Stimulated activated CD4-positive, alpha-beta T cell treated with anti-CD3 and anti-CD28 coated beads, Interleukin-12 subunit alpha, Interleukin-12 subunit beta, amount 100 ng/mL, for 24 hours (primary cell): ENCODE results near the gene NR1D1.
A peak's percentile ranks its signal among the peaks of the same experiment; 100 is the strongest.

Experiments used
- DNase-seq, 2 experiments: peaks; one replicate each; pipeline ENCODE4 v3.0.0-alpha.2; 2020; ENCODE audit warnings: low read depth in 2 of 2

The NR1D1 gene

DNA sequence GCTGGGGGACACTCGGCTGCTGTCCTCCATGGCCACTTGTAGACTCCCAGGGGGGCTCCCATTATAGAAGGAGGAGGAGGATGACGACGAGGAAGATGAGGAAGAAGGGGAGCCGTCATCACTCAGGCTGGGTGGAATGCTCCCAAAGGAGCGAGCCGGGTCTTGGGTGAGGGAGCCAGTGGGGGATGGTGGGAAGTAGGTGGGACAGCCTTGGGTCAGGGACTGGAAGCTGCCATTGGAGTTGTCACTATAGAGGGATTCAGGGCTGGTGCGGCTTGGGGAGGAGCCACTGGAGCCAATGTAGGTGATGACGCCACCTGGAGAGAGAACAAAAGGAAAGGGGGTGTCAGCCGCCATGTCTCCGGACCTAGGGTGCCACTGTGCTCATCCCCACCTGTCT is 3.3 kb downstream of the NR1D1 start:
- no peak for DNase-seq

DNA sequence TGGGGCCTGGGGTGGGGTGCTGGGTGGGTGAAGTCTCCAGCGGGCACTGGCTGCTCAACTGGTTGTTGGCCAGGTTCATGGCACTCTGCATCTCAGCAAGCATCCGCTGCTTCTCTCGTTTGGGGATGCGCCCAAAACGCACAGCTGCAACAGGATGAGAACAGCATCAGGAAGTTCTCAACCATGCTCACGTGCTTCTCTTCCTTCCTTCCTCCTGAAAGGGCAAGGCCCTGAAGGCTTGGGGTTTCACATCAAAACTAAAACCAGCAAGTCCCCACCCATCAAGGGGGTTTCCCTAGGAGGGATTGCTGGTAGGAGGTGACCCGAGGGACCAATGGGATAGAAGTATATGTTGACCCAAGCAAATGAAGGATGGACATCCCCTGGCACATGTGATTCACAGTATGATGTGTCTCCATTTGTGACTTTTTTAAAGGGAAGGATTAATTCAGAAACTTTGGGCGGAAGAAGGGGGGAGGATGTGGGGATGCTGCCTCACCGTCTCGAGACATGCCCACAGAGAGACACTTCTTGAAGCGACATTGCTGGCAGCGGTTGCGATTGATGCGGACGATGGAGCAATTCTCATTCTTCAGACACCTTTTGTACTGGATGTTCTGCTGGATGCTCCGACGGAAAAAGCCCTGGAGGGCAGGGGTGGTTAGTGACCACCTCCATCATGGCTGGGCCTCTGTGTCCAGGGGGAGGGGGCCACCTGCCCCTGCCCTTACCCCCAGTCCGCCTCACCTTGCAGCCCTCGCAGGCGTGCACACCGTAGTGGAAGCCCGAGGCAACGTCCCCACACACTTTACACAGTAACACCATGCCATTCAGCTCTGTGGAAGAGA is 4.2 kb downstream of the NR1D1 start:
- peak; percentile 63 to 73 for DNase-seq

DNA sequence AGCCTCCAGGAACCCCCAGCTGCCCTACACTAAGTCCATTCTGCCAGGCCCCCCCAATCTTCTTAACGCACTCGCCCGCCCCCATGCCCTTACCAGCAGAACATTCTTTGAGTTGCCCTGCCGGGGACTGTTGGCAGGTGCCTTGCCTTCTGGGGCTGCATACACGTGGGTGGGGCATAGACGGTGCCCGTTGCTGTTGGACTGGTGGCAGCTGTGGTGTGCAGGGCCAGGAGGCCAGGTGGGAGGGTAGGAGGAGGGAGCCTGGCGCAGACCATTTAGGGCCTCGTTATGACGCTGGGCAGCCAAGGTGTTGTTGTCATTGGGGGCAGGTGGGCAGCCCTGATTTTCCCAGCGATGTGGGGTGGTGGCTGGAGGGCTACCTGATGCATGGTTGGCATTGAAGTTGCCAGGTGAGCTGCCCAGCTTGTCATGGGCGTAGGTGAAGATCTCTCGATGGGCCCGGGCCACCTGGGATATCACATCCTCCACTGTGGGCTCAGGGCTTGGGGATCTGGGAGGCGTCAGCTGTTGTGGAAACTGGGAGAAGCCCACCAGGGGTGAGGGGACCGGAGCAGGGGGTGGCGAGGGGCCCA is 4.9 kb downstream of the NR1D1 start:
- DNase-seq = no peak

DNA sequence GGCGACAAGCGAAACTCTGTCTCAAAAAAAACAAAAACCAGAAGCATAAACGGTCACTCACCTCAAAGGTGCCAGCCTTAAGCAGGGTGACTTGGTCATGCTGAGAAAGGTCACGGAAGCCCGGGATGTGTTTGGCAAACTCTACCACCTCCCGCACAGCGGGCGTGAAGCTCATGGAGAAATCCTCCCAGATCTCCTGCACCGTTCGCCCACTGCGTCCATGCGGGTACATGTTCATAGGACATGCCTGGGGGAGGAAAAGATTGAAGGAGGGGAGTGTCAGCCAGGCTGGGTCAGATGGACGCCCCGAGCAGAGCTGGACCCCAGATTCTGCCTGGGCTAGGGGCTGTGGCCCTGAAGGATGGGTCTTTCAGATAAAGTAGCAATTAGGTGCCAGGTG is 5.5 kb downstream of the NR1D1 start:
- no peak for DNase-seq

DNA sequence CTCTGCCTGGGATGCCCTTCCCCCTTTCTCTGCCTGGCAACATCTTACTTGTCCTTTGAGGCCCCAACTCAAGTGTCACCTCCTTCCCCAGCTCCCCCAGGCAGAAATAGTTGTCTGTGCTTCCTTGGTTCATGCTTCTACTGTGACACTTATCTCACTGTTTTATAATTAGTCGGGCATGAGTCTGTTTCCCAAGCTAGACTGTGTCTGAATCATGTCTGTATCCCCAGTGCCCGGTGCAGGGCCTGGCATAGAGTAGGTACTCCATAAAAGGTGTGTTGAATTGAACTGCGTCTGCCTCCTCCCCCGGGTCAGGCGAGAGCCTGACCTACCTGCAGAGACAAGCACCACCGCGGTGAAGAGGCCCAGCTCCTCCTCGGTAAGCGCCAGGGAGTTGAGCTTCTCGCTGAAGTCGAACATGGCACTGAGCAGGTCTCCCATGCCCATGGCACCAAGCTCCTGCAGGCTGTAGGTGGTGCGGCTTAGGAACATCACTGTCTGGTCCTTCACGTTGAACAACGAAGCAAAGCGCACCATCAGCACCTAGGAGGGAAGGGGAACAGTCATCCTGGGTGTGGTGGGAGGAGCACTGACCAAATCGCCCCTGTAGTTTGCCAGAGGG is 6.7 kb downstream of the NR1D1 start:
- no peak for DNase-seq

DNA sequence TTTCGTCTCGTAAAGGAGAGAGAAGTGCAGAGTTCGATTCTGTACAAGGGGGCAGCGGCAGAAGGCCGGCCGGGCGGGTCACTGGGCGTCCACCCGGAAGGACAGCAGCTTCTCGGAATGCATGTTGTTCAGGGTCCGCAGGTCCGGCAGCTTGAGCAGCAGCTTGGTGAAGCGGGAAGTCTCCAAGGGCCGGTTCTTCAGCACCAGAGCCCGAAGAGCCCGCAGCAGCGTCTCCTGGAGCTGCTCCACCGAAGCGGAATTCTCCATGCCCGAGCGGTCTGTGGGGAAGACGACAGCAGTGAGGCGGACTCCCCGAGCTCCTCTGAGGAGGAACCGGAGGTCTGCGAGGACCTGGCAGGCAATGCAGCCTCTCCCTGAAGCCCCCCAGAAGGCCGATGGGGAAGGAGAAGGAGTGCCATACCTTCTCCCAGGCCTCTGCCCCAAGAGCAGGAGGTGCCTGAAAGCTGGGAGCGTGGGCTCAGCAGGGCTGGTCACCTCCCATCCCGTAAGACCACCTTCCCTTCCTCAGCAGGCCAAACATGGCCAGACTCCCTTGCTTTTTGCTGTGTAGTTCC is 7.3 kb downstream of the NR1D1 start:
- DNase-seq = no peak

DNA sequence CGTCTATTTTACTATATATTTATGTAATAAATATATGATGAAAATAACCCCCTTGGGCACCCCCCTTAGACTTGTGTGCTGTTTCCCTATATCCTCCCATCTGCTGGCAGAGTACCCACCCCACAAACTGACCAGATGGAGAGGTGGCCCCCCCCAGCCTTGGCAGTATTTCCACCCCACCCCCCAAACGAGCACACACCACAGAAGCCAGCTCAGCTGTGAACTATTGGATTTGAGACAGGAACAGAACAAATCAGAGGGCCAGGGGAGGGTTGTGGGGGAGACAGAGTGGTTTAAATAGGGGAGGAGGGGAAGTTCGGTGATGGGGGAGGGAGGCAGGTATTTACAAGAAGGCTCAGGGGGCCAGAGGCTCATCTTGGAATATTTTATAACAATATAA is 7.8 kb downstream of the NR1D1 start:
- DNase-seq = no peak

DNA sequence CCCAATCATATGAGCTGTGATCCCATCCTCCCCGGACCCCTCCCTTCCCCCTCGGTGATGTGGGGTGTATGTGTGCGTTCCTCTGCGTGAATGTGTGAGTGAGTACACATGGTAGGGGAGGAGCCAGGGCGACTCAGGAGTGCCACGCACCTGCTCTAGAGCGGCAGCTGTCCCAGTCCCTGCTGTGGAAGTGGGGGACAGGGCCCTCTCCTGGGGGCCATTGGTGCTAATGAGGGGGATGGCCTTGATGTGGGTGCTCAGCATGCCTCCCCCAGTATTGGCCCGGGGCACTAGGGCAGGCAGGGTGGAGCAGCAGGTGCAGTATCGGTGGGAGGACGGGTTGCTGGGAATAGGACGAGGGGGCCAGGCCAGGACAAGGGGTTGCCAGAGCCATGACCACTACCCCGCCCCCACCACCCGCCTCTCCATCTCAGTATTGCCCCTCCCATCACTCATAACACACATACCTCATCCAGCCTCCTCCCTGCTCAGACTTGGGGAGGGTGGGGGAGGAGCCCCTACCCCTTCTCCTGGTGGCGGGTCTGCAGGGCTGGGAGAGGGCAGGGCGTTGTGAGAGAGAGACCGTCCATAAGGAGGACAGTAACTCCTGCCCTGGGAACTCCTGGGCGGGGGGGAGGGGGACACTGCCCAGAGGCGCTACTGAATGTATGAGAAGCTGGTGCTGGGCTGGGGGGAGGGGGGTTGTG is 8.5 kb downstream of the NR1D1 start:
- no peak for DNase-seq

DNA sequence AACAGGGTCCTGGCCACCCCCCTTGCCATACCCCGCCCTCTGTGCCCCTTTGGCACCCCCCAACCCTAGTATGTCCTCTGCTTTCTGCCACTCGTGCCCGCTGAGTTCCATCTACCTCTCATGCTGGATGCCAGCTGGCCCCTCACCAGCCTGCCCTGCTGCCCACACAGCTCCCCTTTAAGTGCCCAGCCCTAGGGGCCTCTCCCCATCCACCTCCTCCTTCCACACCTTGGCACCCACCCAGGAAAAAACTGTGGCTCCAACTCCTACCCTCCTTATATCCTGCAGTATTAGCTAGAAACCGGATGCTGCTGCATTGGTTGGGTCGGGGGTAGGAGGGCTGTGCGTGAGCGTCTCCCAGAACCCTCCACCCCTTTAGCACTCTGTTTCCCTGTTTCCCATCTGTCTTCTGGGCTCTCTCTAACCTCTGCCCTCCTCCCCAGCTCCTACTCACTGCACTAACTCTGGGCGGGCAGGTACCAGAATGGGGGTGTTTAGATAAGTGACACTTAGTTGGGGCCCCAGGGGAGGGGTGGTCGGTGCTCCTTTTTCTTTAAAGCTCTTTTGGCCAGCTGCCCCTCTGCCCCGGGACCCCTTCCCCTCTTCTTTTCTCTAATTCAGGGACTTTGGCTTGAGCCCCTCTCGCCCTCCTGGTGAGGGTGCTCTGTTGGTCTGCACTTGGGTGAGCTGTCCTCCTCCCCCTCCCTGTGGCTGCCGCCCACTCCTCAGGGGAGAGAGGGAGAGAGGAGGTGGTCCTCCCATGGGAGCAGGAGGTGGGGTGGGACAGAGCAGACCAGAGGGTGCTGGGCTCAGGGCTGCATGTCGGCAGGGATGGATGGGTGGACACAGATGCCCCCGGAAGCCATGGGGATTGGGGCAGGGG is 9.9 kb downstream of the NR1D1 start:
- DNase-seq = no peak

DNA sequence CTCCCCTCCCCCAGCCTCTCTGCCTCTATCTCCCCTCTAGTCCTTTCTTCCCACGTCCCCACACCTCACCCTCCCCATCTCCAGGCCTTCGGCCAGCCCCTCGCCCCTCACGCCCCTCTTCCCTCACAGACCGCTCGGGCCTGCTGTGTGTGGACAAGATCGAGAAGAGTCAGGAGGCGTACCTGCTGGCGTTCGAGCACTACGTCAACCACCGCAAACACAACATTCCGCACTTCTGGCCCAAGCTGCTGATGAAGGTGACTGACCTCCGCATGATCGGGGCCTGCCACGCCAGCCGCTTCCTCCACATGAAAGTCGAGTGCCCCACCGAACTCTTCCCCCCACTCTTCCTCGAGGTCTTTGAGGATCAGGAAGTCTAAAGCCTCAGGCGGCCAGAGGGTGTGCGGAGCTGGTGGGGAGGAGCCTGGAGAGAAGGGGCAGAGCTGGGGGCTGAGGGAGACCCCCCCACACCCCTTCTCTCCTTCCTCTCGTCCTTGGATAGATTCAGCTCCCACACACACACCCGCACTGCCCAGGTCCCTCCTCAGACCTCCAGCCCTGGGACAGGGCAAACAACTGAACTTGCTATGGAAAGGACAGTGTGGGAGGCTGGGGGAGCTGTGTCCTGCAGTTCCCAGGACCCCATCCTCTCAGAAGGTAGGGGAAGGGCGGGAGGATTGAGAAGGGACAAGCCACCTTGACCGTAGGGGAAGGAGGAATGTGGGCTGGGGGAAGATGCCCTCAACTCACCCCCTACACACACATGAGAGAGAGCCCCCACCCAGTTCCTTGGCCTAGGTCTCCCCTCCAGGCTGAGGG is 11.1 kb downstream of the NR1D1 start:
- no peak for DNase-seq

DNA sequence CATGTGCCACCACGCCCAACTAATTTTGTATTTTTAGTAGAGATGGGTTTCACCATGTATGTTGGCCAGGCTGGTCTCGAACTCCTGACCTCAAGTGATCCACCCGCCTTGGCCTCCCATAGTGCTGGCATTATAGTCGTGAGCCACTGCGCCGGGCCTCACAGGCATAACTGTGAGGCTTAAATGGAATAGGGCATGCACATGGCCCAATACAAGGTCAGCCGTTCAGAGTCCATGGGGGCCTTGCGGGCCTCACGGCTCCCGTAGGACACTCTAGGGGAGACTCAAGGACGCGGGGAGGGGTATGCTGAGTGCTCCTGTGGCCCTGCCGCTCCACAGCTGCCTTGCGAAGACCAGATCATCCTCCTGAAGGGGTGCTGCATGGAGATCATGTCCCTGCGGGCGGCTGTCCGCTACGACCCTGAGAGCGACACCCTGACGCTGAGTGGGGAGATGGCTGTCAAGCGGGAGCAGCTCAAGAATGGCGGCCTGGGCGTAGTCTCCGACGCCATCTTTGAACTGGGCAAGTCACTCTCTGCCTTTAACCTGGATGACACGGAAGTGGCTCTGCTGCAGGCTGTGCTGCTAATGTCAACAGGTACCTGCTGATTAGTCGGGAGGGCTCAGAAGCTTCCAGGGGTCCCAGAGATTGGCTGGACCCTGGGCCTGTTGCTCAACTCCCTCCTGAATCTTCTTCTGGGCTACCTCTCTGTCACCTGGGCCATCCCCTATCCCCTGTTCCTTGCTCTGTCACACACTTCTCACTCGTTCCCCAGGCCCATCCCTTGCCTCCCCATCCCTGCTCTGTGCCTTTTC is 12.3 kb downstream of the NR1D1 start:
- no peak for DNase-seq

DNA sequence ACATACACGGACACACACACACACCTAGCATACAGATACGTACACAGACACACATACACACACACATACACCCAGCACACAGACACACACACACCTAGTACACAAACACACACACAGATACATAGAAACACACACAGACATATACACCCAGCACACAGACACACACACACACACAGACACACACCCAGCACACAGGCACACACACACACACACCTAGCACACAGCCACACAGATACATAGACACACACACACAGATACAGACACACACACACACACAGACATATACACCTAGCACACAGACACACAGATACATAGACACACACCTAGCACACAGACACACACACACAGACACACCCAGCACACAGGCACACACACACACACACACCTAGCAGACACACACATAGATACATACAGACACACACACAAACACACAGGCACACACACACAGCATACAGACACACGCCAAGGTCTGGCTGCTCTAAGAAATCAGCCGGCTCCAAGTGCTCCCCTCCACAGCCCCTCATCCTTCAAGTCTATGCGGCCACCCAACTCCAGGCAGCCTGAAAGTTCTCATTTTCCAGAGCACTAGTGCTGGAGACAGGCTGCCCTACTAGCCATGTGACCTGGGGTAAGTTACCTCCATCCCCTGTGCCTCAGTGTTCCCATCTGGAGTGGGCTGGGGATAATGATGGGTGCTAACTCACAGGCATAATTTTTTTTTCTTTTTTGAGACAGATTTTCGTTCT is 13.2 kb downstream of the NR1D1 start:
- DNase-seq = no peak

DNA sequence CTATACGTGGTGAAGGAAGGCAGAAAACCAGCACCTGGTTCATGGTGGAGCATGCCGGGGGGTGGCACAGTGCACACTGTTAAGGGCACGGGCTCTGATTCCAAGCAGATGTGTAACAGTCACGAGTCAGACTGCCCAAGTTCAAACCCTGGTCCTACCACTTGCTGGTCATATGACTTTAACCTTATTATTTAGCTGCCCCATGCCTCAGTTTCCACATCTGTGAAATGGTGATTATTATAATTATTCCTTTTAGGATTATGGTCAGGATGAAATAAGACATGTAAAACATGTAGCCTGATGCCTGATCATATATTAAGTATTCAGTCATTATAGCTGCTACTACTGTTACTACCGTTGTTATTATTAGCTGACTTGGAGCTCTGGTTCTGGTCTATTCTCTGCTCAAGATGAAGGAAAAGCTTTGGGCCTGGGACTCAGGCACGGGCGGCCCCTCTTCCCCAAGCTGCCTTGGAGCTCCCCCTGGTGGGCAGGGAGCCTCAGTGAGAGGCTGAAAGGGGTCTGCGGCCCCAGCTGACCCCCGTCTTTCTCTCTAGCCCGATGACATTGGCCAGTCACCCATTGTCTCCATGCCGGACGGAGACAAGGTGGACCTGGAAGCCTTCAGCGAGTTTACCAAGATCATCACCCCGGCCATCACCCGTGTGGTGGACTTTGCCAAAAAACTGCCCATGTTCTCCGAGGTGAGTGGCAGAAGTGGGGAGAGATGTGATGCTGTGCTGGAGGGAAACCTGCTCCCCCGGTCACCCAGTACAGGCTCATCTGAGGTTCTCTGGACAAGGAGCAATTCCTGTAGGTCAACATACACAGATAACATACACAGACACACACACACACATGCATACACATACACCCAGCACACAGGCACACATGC is 14.0 kb downstream of the NR1D1 start:
- DNase-seq = peak in 1 of 2 experiments; percentile 55

DNA sequence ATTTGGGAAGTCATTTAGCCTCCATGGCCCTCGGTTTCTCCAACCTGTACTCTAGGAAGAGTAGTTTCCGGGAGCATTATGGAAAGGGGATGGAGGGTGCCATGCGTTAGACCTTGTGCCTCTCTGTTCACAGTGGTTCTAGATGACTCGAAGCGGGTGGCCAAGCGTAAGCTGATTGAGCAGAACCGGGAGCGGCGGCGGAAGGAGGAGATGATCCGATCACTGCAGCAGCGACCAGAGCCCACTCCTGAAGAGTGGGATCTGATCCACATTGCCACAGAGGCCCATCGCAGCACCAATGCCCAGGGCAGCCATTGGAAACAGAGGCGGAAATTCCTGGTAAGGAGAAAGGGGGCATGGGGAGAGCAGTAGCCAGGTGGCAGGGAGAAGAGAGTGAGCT is 15.9 kb downstream of the NR1D1 start:
- DNase-seq = no peak

DNA sequence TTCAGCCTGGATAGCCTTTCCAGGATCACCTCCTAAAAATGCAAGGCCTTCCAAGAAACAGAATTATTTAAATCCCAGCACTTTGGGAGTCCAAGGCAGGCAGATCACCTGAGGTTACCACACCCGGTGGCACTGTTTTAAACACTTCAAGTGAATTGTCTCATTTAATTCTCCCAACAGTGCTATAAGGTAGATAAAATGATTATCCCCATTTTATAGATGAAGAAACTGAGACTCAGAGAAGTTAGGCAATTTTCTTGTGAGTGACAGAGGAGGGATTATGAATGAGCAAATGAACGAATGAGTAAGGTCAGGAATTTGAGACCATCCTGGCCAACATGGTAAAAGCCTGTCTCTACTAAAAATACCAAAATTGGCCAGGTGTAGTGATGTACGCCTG is 20.8 kb downstream of the NR1D1 start:
- no peak for DNase-seq

DNA sequence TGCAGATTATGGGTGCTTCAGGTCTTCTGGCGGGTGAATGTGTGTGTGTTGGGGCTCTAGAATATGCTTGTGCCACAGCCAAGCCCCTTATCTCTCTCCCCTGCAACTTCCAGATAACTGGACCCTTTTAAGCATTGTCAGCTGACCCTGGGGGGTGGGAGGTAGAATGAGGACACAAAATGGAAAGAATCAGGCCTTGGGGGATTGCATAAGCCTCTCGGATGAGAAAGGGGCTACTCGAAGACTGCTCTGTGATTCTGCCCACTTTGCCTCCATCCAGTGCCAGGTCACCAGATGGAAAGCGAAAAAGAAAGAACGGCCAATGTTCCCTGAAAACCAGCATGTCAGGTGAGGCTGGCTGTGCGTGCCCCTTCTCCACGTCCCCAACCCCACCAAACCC is 23.8 kb downstream of the NR1D1 start:
- DNase-seq = no peak

DNA sequence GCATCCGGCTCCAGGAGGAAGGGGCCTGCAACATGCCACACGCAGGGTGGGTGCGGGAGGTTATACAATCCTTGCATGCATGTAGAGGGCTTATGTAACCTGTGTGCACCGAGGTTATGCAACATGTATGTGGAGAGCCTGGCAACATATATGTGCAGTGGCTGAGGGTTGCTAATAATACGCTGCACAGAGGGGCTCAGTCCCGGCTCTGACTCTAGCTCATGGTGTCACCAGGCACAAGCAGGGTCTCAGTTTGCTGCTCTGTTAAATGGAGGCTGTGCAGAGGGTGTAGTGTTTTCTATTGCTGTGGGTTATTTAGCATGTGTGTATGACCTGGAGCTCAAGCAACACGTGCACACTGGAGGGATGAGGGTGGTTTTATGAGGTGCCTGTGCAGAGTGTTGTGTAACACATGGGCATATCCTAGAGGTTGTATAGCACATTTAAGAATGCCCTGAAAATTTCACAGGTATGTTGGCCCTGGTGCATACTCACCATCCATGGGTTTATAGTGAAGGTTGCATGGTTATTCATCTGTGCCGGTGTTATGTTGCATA is 24.4 kb downstream of the NR1D1 start:
- no peak for DNase-seq
